NT2/D1 (cell line): ENCODE measurements around the gene HSPA4.
"Not testable (repeated sequence)": the region's sequence is repeated elsewhere in the genome, so short reads cannot be mapped to it uniquely, and the experiment has no call there.

Source experiments
- YY1 ChIP-seq: IDR thresholded peaks from 2 replicates; pipeline ENCODE4 v1.6.1; 2011; ENCODE audit not compliant: insufficient read length, insufficient read depth
- ZNF274 ChIP-seq: IDR thresholded peaks from 2 replicates; pipeline ENCODE4 v1.6.1; 2011; ENCODE audit warnings: mild to moderate bottlenecking, low read depth, low read length

- TF ChIP-seq YY1, ZNF274: not testable (repeated sequence)
These were observed 32.3 kb upstream of the HSPA4 start for GRCh38 chr5:133019471-133019870.
